IMR-90 (cell line): ENCODE data around the gene RAPH1. TPM values are rescaled to one million over a fixed set of nuclear protein-coding genes. Genes with fewer than 3 reads are reported as not detected.

ENCODE experiments used
- ATAC-seq: fragments of 200-7000 bp; cut with Tn5 transposase; 2 replicates; pipeline ENCODE4 v1.9.1; 2020; ENCODE audit warnings: low read depth, mild to moderate bottlenecking, moderate library complexity
- BruUV-seq: library from RNA; stranded (reverse); fragments of 400-500 nt; replicated peaks from 2 replicates; lab custom pipeline; 2021; lab: Mats Ljungman, UMichigan
- CTCF ChIA-PET: fragments of 300-600 bp; formaldehyde crosslinking; extraction: SDS; loops from one replicate; lab custom pipeline; 2021; ENCODE audit warnings: antibody characterized with exemption; lab: Yijun Ruan, JAX
- POLR2A ChIA-PET: fragments of 300-600 bp; sonication (Branson Sonifier 250); formaldehyde crosslinking; loops from one replicate; lab custom pipeline; 2022; ENCODE audit warnings: antibody characterized with exemption; ENCODE audit not compliant: unreplicated experiment; lab: Charles Lee
- DNase-seq: peaks from one replicate; pipeline ENCODE4 v3.0.0; 2013
- H2AFZ ChIP-seq: replicated peaks from 2 replicates; pipeline ENCODE3; 2013; ENCODE audit warnings: low read length, mild to moderate bottlenecking; ENCODE audit not compliant: poor library complexity
- H2AK5ac ChIP-seq: 2 replicates; pipeline ENCODE4 v1.6.1; 2013; ENCODE audit warnings: low read depth, low read length, inconsistent platforms
- H2AK9ac ChIP-seq: replicated peaks from 2 replicates; pipeline ENCODE3; 2013; ENCODE audit warnings: mild to moderate bottlenecking, low read depth, low read length, moderate library complexity; ENCODE audit not compliant: poor library complexity
- H2BK120ac ChIP-seq: 2 replicates; pipeline ENCODE4 v1.6.1; 2013; ENCODE audit warnings: low read depth, low read length, inconsistent platforms
- H2BK15ac ChIP-seq: 3 replicates; pipeline ENCODE4 v1.6.1; 2013; ENCODE audit warnings: low read depth, low read length, inconsistent platforms
- H2BK20ac ChIP-seq: 2 replicates; pipeline ENCODE4 v1.6.1; 2013; ENCODE audit warnings: low read depth, mild to moderate bottlenecking, inconsistent platforms, low read length, moderate library complexity
- H2BK5ac ChIP-seq: 2 replicates; pipeline ENCODE4 v1.6.1; 2013; ENCODE audit warnings: mild to moderate bottlenecking, low read depth, low read length, inconsistent platforms; ENCODE audit not compliant: poor library complexity, severe bottlenecking
- H3K14ac ChIP-seq: replicated peaks from 2 replicates; pipeline ENCODE4 v1.6.1; 2013; ENCODE audit warnings: low read depth, low read length, inconsistent platforms
- H3K18ac ChIP-seq: 2 replicates; pipeline ENCODE4 v1.6.1; 2013; ENCODE audit warnings: low read depth, low read length, control low read depth
- H3K23ac ChIP-seq: 2 replicates; pipeline ENCODE4 v1.6.1; 2013; ENCODE audit warnings: low read depth, low read length, inconsistent platforms
- H3K27ac ChIP-seq: 2 replicates; pipeline ENCODE4 v1.5.1; 2013; ENCODE audit warnings: mild to moderate bottlenecking, control low read depth, low read length; ENCODE audit not compliant: insufficient read depth
- H3K27me3 ChIP-seq: 2 replicates; pipeline ENCODE4 v1.6.1; 2013; ENCODE audit warnings: low read length; ENCODE audit not compliant: control insufficient read depth, insufficient read depth
- H3K36me3 ChIP-seq: 2 replicates; pipeline ENCODE4 v1.6.1; 2013; ENCODE audit warnings: low read length, mixed read lengths; ENCODE audit not compliant: control insufficient read depth, insufficient read depth
- H3K4ac ChIP-seq: 2 replicates; pipeline ENCODE4 v1.6.1; 2013; ENCODE audit warnings: low read depth, low read length, inconsistent platforms
- H3K4me1 ChIP-seq: 2 replicates; pipeline ENCODE4 v1.6.1; 2013; ENCODE audit warnings: low read length, mixed read lengths; ENCODE audit not compliant: control insufficient read depth, insufficient read depth
- H3K4me2 ChIP-seq: 2 replicates; pipeline ENCODE4 v1.6.1; 2013; ENCODE audit warnings: low read depth, mild to moderate bottlenecking, control low read depth, low read length, moderate library complexity
- H3K4me3 ChIP-seq: 2 replicates; pipeline ENCODE4 v1.5.1; 2013; ENCODE audit warnings: low read depth, mild to moderate bottlenecking, control low read depth, low read length, moderate library complexity; ENCODE audit not compliant: insufficient read depth
- H3K56ac ChIP-seq: 2 replicates; pipeline ENCODE4 v1.6.1; 2013; ENCODE audit warnings: low read length, inconsistent platforms; ENCODE audit not compliant: insufficient read depth; ENCODE audit errors: extremely low read depth
- H3K79me1 ChIP-seq, 2 experiments: 2 replicates each; pipeline ENCODE4 v1.6.1; 2013; ENCODE audit warnings: low read length in 2 of 2, inconsistent platforms in 1 of 2, low read depth in 1 of 2
- H3K9ac ChIP-seq: 2 replicates; pipeline ENCODE4 v1.6.1; 2013; ENCODE audit warnings: low read depth, low read length, control low read depth
- H3K9me1 ChIP-seq: 2 replicates; pipeline ENCODE4 v1.6.1; 2013; ENCODE audit warnings: low read length, inconsistent platforms; ENCODE audit not compliant: insufficient read depth
- H3K9me3 ChIP-seq: 2 replicates; pipeline ENCODE4 v1.6.1; 2013; ENCODE audit warnings: low read length; ENCODE audit not compliant: control insufficient read depth, insufficient read depth
- H4K20me1 ChIP-seq: 2 replicates; pipeline ENCODE4 v1.6.1; 2013; ENCODE audit warnings: low read length, inconsistent platforms; ENCODE audit not compliant: insufficient read depth
- H4K5ac ChIP-seq: 2 replicates; pipeline ENCODE4 v1.6.1; 2013; ENCODE audit warnings: mild to moderate bottlenecking, low read depth, low read length, control low read depth
- H4K8ac ChIP-seq, 2 experiments: 2 replicates each; pipeline ENCODE4 v1.6.1; 2013; ENCODE audit warnings: low read depth in 2 of 2, low read length in 2 of 2, control low read depth in 1 of 2, inconsistent platforms in 1 of 2
- H4K91ac ChIP-seq: 2 replicates; pipeline ENCODE4 v1.6.1; 2013; ENCODE audit warnings: low read depth, low read length, inconsistent platforms; ENCODE audit not compliant: insufficient read depth
- CHD1 ChIP-seq: IDR thresholded peaks from 2 replicates; pipeline ENCODE4 v1.6.1; 2012; ENCODE audit warnings: low read depth, low read length, improper control_type of control experiment
- CTCF ChIP-seq: conservative IDR thresholded peaks from 2 replicates; pipeline ENCODE4 v1.5.1; 2012; ENCODE audit warnings: mild to moderate bottlenecking, low read depth, low read length, improper control_type of control experiment
- RAD21 ChIP-seq: IDR thresholded peaks from 2 replicates; pipeline ENCODE4 v1.6.1; 2012; ENCODE audit warnings: low read length, improper control_type of control experiment
- SMC3 ChIP-seq: fragments of 150-350 bp; IDR thresholded peaks from 2 replicates; pipeline ENCODE4 v1.6.1; 2016; ENCODE audit warnings: low read depth, mild to moderate bottlenecking, antibody characterized with exemption, low read length, moderate library complexity
- WGBS, 2 experiments: methylation state at CpG; one replicate each; pipeline versions ENCODE4 v1.1.5 to v1.1.7; 2013; ENCODE audit warnings: missing lambda C conversion rate in 2 of 2; ENCODE audit not compliant: insufficient read length in 1 of 2; ENCODE audit errors: extremely low coverage in 2 of 2; 5-methylcytosine and 5-hydroxymethylcytosine counted together
- dilution Hi-C: fragments of 300-500 bp; cut with HindIII; formaldehyde crosslinking; loops from one replicate; pipeline ENCODE4 v1.14.3; 2018; ENCODE audit warnings: low sequenced_read_pairs; ENCODE audit not compliant: unreplicated experiment
- in situ Hi-C: fragments of 300-500 bp; cut with MboI; formaldehyde crosslinking; loops from 3 replicates; pipeline ENCODE4 v1.14.3; 2019; ENCODE audit warnings: low sequenced_read_pairs, inconsistent platforms, mixed read lengths
- intact Hi-C: fragments of 100-400 bp; cut with micrococcal nuclease; formaldehyde crosslinking; loops from 2 replicates; pipeline ENCODE4 v1.10.0; 2022
- polyA plus RNA-seq, 3 experiments: library from polyadenylated mRNA; depleted of rRNA; stranded (reverse); fragments of >200 nt; gene quantifications; 2 replicates each; pipeline ENCODE4 v1.2.3, GENCODE V29; 2012; ENCODE audit warnings: low replicate concordance in 1 of 3
- total RNA-seq: library from RNA; depleted of rRNA; stranded (reverse); fragments of >200 nt; gene quantifications from 2 replicates; pipeline ENCODE4 v1.2.3, GENCODE V29; 2012

The RAPH1 gene
- total and polyA plus RNA-seq, 2 of the 4 experiments (the other 2 are of a cell fraction): 7.5 to 15.1 TPM

- dilution Hi-C loops: no loop called here
- H3K4ac ChIP-seq: no peak overlapping the region
- no peak overlapping the region for H2AK5ac ChIP-seq
- no peak for TF ChIP-seq CHD1
- peak; percentile 39 for TF ChIP-seq SMC3
- TF ChIP-seq CTCF: peak; percentile 41
- peak; percentile 56 for TF ChIP-seq RAD21
- H3K27me3 ChIP-seq: no peaks in the 10 kb centered on the region
- POLR2A ChIA-PET: no interaction called here
- DNase-seq (peak; percentile 16), ATAC-seq (peak; percentile 59)
- H3K9ac ChIP-seq: no peak overlapping the region
- no peaks in the 10 kb centered on the region; the same call in 1 of the 2 replicates for H3K4me1 ChIP-seq
- no peaks in the 10 kb centered on the region for H4K20me1 ChIP-seq
- H2BK15ac ChIP-seq: no peak overlapping the region
- H4K5ac ChIP-seq: no peak overlapping the region
- H3K79me1 ChIP-seq: peaks cover 15 to 29% of the 10 kb centered on the region in 2 experiments
- no peak overlapping the region for H3K18ac ChIP-seq
- no peak overlapping the region for H2BK120ac ChIP-seq
- no peak overlapping the region for H2AFZ ChIP-seq
- CTCF ChIA-PET: interaction anchor here (0.6 to 1.2 kb wide), 3 partner anchors 186 to 331 kb away, joined by 3 to 4 read pairs (median 3); no protein-coding TSS in a partner anchor
- no peak overlapping the region for H3K27ac ChIP-seq
- 86% methylated on average over 3 of the region's 8 CpGs; no CpG with 5 or more reads in 1 of the 2 experiments for WGBS, 2 experiments
- no peak overlapping the region for H2BK5ac ChIP-seq
- in situ Hi-C loops: no loop called here
- no peak overlapping the region for H4K91ac ChIP-seq
- H2AK9ac ChIP-seq: no peak overlapping the region
- no peak overlapping the region for H3K23ac ChIP-seq
- H3K4me2 ChIP-seq: no peak overlapping the region
- no peaks in the 10 kb centered on the region for H3K9me3 ChIP-seq
- H3K56ac ChIP-seq: no peak overlapping the region
- H4K8ac ChIP-seq: no peak overlapping the region
- H2BK20ac ChIP-seq: no peak overlapping the region
- H3K9me1 ChIP-seq: peaks cover under 1% of the 10 kb centered on the region; the same call in 1 of the 2 replicates
- H3K14ac ChIP-seq: no peak overlapping the region
- no peak overlapping the region for H3K4me3 ChIP-seq
- no TSS peak for BruUV-seq
- H3K36me3 ChIP-seq: peaks cover 15% of the 10 kb centered on the region
- intact Hi-C loops: loop anchor here (1.0 kb wide), 1 partner anchor 331 kb away; no protein-coding TSS in a partner anchor
Measured at GRCh38 chr2:203484266-203485112, 50.6 kb downstream of the RAPH1 start.
